LNCAP (cell line): ENCODE measurements around the gene CLDN6.

Source experiments
- CTCF ChIP-seq: fragments of 450-650 bp; IDR thresholded peaks from 2 replicates; pipeline ENCODE4 v1.5.1; 2017; ENCODE audit warnings: mild to moderate bottlenecking

Gene CLDN6

DNA sequence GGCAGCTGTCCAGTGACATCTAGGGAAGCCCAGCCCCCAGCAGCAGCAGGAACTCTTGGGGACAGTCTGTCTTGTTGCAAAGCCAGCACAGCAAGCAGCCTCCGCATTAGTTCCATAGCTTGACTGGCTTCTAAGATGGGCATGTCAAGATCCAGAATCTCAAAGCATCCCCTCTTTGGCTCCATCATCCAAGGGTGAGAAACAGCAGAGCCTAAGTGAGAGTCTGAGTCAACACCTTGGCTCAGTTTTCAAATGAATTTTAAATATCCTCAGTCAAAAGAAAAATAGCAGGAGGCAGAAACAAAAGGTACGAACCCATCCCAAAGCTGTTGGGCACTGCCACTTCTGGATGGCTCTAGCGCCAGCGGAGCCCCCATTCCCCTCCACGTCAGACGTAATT is 3.0 kb downstream of the CLDN6 start:
- TF ChIP-seq CTCF = no peak

- no peak for TF ChIP-seq CTCF
Observed at GRCh38 chr16:3013998-3014690, 3.8 kb downstream of the CLDN6 start.

DNA sequence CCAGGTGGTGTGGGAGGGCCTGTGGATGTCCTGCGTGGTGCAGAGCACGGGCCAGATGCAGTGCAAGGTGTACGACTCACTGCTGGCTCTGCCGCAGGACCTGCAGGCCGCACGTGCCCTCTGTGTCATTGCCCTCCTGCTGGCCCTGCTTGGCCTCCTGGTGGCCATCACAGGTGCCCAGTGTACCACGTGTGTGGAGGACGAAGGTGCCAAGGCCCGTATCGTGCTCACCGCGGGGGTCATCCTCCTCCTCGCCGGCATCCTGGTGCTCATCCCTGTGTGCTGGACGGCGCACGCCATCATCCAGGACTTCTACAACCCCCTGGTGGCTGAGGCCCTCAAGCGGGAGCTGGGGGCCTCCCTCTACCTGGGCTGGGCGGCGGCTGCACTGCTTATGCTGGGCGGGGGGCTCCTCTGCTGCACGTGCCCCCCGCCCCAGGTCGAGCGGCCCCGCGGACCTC is 4.5 kb downstream of the CLDN6 start:
- TF ChIP-seq CTCF = no peak

GRCh38 chr16:3012828-3013420 is 5.1 kb downstream of the CLDN6 start, which contains the start of gene CLDN9:
TSS of gene CLDN9 (plus strand) at chr16:3012923. CDS start at chr16:3013363, 440 bp downstream.
- TF ChIP-seq CTCF = no peak

DNA sequence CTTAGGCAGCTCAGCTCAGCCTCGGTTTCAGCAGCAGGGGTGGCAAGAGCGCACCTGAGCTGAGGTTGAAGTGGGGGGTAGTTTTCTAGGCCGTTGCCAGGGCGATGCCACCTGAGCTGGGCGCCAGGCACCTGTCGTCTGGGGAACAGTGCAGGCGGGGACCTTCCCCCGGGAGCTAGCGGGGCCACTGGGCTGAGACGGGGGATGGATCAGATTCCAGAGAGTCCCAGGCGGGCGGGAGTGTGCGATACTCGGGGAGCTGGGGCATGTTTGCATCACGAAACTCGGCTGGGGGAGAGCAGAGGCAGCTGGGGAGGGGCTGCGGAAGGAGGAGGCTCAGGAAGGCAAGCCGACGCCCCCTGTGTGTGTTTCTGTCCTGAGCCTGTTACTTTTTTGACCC is 5.7 kb downstream of the CLDN6 start:
- no peak for TF ChIP-seq CTCF

DNA sequence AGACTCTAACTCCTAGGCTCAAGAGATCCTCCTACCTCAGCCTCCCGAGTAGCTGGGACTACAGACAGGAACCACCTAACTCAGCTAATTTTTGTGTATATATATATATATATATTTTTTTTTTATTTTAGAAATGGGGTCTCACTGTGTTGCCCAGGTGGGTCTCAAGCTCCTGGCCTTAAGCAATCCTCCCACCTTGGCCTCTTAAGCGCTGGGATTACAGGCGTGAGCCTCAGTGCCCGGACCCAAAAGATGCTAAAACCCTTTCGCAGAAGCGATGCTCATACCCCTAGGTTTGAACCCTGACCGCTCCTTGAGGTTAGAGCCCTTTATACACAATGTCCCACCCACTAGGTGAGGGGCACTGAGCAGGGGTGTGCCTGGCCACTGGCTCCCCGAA is 7.5 kb downstream of the CLDN6 start:
- no peak for TF ChIP-seq CTCF

GRCh38 chr16:3009568-3010390 is 8.2 kb downstream of the CLDN6 start:
- no peak for TF ChIP-seq CTCF
